GM18498 (cell line): ENCODE data around the gene HNRNPC.
"Not testable (repeated sequence)": the region's sequence is repeated elsewhere in the genome, so short reads cannot be mapped to it uniquely, and the experiment has no call there.

Experiments
- ATAC-seq: cut with Tn5 transposase; IDR thresholded peaks from one replicate; pipeline ENCODE4 v1.9.1; 2021; ENCODE audit warnings: mild to moderate bottlenecking, moderate library complexity; ENCODE audit not compliant: unreplicated experiment

The HNRNPC gene

DNA sequence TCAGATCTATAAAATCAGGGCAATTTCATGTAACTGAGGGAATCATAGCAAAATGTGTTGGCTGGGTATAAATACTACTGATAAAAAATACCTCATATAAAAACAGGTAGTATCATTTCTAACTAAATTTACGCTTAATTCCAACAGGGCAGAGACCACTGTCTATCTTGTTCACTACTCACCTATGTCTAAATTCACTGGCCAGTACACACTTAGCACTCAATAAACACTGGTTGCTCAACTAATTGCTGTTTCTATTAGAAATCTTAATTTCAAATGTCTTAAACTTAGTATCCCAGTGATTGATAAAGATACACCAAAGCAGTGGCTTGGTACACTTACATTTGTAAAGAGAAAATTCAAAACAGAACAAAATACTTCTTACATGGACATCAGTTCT, 55.6 kb downstream of the HNRNPC start:
- ATAC-seq, result no peak

DNA sequence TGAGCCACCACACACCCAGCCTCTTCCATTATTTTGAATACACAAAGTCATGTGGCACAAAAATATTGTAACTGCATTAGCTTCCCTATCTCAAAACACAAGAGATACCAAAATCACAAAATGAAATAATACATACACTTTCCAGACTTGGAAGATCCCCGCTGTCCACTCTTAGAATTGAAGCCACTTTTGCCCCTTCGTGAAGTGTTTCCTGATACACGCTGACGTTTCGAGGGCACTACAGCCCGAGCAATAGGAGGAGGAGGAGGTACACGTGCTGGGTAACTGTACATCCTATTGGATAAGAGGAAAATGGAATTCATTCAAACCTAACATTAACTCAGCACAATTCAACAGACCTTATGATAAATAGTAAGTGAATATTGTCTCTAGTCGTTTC, 56.4 kb downstream of the HNRNPC start:
- ATAC-seq, result not testable (repeated sequence)

DNA sequence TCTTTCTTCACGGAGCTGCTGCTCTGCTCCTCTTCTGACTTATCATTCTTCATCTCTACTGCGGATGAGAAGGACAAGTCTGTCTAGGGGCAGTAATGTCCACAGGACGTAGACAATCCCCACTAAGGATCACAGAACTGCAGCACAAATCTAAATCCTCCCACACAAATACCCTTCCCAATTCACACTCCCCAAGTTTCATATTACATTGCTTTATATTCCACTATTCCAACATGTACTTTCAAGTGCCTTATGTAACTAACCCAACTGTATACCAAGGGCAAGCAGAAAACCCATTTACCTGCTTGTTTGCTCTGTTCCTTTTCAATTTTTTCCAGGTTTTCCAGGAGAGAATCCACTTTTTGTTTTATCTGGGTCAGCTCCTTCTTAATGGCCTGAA, 57.7 kb downstream of the HNRNPC start:
- no peak for ATAC-seq

DNA sequence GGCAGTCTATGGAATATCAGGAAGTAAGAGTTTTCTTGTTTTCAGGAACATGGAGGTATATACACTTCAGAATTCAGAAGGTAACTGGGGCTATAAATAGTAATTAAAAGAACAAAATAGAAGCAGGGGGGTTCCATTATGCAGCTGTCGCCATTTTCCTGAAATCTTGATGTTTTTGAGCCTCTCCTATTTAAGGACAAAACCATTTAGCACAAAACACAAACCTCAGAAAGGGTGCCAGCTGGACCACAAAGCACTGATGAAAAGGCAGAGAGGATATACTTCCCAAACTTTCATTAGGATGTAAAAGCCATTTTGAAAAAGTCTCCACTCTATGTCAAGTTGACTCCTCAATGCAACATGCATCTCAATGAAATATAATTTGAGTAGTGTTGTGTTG, 59.2 kb downstream of the HNRNPC start:
- ATAC-seq, result no peak

DNA sequence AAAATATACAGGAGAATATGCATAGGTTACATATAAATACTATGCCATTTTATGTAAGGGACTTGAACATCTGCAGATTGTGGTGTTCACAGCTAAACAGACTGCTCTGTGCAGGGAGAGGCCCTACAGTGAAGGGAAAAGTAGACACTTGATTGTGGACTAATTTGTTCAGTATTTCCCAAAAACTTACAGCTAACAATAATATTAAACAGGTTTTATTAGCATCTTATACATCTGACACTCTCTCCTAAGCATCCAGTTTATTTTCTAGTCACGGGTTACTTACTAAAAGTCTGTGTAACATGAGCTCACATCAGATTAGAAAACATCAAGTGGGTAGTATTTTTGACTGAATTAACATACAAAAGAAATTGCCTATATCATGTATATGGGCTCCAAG, 60.1 kb downstream of the HNRNPC start:
- ATAC-seq, result no peak

DNA sequence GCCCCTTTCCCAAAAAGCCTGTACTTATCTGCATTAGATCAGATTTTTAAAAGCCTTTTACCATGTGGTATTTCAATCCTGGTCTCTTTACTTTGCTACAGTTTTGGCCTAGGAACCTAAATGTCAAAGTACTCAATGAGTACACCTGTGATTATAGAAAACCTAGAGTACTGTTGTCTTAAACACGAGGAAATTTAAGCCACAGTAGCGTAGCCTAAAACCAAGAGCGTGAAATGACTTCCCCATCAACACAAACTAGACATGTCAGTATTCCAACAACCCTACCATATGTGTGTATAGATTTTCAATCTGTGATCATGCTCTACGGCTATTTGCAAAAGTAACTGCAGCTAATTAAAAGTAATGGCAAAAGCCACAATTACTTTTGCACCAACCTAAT, 60.7 kb downstream of the HNRNPC start:
- ATAC-seq, result no peak

DNA sequence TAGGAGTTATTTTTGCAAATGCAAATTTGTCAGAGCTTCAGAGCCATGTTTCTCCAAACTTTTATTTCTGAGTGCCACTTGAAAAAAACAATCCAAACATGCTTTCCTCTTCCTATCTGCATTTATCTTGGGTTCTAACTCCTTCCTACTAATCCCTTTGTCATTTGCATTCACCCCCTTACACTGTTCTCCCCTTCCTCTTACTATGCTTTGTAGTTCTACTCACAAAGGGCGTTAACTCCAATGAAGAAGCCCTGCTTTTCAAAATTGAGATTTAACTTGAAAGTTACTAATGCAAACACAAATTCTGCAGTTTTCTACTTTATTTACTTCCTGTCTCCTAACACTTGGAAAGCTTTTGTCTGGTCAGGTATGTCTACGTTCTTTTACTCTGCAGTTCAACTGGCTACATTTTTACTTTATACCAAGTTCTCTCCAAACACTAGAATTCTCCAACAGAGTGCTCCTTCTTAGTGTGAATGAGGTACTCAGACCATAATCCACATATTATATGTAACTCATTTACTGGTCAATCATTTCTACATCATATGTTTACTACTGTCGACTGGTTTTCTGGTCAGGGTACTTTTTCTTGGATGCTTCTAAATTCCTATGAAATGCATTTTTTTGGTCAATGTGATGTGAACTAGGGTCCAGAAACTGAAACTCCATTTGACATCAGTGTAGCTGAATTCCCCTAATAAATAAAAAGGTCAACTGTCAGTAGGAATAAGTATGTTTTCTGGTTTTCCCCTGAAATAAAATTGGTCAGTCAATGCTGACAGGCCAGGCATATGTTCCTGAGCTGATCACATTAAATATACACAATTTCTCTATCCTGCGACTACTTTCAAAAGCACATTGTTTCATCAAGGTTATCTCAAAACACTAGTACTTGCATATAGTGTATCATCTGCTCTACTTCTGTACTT, 62.2 kb downstream of the HNRNPC start:
- no peak for ATAC-seq

DNA sequence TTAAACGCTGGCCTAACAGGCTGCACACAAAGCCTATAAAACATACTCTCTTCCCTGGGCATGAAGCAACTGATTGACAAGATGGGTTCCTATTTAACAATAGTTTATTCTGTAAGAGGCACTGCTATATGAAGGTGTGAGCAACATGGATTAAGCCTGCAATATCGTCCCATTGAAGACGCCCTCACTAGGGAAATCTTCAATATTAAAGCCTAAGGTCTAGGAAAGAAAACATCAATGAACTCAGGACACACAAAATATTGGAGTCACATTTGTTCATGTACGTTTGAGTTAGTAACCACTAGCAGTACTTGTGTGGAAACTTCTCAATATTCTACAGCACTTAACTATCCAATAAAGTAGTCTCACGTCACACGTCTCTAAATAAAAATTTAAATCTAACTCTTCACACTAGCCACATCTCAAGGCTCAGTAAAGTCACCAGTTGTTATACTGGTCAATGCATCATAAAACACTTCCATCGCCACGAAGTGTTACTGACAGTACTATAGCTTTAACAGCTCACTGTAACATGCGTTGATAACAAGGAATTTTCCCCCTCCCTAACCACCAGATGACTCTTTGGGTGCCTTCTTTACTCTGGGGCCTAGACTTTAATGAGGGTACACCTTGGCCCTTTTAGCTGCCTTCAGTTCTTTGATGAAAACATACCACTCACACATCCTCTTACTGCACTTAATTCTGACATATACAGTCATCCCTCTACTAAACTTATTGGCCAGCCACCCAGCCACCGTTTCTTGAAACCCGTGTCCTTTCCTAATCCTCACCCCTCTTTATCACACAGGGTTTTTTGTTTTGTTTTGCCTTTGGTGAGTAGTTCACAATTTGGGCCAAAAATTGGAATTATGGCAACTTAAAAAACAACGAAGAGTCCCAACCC, 63.3 kb downstream of the HNRNPC start:
- no peak for ATAC-seq

DNA sequence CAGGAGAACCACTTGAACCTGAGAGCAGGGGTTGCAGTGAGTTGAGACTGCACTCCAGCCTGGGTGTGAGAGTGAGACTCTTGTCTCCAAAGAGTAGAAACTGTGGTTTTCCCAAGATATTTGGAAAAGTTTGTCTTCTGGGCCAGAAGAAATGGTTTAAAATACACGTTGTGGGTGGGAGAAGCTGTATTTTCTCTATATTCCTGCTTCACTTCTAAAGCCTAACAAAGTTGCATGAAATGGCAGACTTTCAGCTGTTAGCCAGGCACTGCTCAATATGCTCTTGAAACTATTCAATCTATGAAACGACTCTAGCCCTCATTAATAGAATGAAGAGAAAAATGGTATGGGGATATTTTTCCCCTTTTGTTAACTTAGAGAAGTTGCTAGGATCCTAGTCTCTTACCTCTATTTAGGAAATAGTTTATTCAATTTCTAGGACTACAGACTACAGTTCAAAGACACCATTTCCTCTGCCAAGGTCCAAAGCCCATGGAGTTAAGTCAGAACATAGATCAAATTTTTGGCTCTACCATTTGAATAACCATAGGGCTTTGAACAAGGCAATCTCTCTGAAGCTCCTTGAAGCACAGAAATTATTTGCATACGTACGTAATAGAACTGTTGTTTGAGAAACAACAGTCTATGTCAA, 64.1 kb downstream of the HNRNPC start:
- no peak for ATAC-seq

DNA sequence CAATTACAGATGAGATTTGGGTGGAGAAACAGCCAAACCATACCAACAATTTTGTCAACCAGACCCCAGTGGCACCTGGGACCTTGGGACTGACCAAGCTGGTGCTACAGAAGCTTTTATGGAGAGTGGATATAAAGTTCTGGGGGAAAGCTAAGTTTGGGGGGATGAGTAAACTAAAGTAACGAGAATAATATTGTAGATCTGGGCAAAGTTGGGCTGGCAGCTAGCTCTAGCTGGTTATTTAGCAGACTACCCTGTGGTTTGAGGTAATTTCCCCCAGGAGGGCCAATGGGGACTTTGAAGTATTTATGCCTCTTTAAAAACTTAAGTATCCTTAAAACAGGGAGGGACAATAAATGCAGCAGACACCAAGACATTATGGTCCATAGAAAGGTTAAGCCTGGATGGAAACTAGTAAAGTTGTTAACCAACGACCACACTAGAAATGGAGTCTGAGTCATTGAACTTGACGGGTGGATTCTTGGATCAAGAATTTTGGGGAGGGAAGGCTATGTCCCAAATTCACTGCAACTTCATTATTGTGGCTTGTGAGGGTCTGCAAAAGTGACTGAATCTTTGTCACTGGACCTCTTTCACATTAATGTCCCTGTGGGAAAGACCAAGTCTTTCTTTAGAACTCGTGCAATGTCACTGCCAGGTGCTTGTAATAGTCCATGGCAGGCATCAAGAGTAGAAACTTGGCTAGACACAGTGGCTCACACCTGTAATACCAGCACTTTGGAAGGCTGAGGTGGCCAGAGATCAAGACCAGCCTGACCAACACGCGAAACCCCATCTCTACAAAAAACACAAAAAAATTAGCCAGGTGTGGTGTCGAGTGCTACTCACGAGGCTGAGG, 64.8 kb downstream of the HNRNPC start:
- ATAC-seq, result no peak

DNA sequence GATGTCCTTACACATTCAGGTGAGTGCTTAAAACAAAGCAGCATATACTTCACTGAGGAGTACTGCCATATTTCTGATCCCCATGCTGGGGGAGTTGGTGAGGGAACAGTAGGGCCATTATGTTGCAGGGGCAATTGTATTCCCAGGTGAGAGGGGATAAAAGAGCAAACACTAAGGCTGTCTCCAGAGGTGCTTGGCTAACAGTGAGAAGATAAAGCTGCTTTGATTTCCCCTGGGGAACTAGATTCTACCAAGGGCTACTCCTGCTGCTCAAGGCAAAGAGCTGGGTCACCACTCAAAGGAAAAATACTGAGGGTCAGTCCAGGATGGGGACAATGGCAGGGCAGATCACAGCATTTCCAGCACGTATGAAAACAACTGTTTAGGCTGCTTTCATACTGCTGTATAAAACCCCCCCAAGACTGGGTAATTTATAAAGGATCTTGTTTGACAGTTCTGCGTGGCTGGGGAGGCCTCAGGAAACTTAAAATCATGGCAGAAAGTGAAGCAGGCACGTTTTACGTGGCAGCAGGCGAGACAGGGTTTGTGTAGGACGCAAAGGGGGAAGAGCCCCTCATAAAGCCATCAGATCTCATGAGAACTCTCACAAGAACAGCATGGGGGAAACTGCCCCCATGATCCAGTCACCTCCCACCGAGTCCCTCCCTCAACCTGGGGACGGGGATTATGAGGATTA, 65.6 kb downstream of the HNRNPC start:
- ATAC-seq, result no peak

DNA sequence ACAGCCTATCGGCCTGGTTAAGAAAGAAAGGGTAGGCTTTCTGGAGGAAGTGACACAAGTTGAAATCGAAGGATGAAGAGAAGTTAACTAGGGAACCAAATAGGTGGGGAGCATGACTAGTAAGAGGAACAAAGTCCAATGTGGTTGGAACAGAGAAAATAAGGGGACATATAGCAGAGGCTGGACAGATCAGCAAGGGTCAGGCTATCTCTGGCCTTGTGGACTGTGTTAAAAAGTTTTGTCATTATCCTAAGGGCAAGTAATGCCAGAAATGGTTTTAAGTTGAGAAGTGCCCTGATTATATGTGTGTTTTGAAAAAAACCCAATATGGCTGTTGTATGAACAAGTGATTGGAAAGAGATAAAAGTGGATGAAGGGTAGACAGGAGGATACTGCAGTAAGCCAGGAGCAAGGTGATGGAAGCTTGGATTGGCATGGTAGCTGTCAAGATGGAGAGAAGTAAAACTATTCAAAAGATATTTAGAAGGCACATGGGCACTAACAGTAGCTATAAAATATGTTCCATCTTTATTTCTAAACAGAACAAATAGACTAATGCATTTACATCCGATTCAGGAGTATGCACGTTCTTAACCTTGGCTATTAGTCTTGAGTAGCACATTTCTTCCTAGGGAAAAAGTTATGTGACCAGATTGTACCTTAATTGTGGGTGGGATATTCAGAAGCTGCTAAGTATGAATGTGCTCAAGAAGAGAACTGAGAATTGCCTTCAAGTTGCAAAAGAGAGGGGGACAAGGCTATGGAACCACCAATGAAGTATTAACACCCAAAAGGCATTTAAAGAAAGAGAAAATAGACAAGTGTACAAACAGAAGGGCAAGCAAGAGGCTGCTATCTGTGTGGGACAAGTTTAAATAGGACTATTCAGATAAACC, 66.5 kb downstream of the HNRNPC start:
- ATAC-seq, result no peak

DNA sequence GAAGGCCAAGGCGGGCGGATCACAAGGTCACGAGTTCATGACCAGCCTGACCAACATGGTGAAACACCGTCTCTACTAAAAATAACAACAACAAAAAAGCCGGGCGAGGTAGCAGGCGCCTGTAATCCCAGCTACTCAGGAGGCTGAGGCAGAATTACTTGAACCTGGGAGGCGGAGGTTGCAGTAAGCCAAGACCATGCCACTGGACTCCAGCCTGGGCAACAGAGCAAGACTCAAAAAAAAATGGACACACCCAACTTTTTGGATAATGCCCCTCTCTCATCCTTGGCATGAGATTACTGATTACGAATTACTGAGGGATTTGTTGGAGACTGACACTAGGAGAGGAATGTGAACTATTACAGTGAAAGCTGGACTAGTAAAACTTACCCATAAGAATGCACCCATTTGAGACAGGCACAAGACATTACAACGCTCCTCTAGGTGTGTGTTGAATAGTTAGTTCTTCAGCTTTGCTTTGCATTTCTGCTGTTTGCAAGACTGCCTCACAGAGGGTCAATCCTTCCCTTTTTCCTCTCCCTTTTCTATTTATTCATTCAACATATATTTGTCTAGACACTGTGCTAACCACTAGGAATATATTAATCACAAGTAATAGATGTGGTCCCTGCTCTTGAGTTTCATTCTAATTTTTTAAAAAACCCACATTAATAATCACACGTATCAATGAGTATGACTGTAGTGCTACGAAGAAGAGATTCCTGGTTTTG, 67.3 kb downstream of the HNRNPC start:
- no peak for ATAC-seq

DNA sequence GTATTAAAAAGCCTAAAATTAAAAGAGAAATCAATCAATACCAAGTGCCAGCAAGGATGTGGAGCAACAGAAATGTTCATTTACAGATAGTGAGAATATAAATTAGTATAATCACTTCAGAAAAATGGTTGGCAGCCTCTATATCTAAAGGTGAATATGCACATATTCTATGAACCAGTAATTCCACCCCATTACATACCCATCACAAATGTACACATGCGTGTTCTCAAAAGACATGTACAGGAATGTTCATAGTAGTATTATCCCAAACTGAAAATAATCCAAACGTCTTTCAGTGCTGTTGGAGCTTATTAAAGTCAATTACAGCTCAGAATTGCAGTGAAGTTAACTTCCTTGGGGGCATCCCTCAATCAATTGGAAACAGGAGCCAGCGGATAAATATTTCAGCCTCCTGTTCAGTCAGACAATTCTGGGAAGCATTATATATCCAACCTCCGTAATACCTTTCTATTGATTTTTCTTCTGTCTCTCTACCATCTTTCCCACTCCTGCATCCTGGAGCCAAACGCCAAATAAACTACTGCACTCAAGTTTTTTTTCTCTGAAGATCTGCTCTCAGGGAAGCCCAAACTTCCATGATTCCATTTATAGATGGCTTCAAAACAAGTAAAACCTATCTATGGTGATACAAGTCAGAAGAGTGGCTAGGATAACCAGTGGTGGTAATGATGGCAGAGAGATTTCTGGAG, 68.3 kb downstream of the HNRNPC start:
- no peak for ATAC-seq

DNA sequence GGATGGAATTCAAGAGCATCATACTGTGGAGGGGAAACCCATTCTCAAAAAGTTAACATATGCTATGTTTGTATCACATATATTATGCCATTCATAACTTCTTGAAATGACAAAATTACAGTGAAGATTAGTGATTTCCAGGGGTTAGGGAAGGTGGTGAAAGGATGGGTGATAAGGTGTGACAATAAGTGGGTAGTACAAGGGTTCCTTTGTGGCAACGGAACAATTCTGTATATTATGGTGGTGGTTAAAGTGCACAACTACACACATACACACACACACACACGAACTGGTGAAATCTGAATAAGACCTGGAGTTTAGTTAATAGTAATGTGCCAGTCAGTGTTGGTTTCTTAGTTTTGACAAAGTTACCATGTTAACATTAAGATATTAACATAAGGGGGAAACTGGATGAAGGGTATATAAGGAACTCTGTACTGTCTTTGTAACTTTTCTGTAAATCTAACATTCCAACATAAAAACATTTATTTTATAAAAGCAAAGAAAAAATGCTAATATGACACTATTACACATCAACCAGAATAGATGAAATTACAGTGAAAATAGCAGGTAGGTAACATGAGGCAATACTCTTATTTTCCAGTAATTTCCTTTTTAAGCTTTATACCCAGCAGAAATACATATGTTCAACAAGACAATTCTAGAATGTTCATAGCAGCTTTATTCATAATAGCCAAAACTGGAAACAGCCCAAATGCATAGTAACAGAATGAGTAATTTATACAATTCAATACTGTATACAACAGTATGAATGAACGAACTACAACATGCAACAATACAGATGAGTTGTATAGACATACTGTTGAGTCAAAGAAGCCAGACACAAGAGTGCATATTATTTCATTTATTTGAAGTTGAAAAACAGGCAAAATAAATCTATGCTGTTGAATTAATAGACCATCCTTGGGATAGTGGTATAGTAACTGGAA, 69.4 kb downstream of the HNRNPC start:
- ATAC-seq, result no peak

DNA sequence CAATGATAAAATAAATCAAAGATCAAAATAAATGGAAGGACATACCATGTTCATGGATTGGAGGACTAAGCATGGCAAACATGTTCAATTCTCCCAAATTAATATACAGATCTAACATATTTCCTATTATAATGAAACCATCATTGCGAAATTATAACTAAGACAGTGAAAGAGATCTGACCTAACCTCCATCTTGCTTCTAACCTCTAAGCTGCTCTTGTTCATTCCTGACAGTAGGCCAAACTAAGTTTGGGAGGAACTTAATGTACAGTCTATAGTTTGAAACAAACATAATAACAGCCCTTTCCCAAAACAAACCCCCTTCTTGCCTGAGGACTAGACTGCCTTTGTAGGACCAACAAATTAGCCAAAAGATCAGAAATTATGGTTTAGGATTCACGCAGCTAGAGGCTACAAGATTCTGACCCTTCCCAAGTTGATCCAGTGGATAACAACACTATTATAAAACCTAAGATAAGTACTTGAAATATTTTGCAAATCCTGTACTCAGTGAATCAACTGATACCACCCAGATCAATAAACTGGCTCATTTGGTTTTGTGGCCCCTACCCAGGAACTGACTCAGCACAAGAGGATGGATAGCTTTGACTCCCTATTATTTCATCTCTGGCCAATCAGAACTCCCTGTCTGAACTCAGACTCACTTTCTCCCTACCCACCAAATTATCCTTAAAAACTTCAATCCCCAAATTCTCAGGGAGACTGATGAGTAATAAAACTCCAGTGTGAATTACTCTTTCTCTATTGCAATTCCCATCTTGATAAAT, 71.6 kb downstream of the HNRNPC start:
- no peak for ATAC-seq
